Stimulated activated CD4-positive, alpha-beta T cell treated with anti-CD3 and anti-CD28 coated beads, Interleukin-4, amount 100 ng/mL, for 4 hours (primary cell): ENCODE data around the gene SMG9.

Source experiments
- DNase-seq, 2 experiments: peaks; one replicate each; pipeline ENCODE4 v3.0.0-alpha.2; 2020

SMG9 gene

DNA sequence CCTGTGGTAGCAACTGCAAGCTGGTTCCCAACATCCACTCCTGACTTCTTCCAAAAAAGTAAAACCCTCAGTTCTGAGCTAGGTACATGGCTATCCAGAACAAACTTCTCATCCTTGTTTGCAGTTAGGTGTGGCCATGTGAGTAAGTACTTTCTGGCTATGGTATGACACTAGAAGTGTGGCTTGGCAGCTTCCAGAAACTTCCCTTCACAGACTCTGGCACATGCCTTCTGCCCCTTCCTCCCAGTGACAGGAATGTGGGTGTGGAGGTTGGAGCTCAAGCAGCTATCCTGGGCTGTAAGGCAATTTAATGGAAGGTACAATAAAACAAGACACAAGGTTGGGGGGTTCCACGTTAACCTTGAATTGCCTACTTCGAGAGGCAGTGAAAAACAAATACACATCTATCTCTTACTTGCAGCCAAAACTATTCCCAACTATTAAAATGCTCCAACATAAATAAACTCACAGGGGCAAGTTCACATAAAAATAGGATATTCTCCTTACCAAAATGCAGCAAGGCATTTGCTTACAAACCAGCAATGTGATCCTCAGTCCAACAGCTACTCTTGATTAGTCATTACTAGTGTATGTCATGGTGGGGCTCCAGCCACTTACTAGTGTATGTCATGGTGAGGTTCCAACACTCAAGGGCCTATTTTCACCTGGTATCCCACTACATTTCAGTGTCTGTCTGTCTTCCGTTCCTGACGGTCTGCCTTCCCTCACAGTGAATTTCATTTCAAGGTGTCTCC lies 3.1 kb downstream of the SMG9 start:
- DNase-seq = no peak

DNA sequence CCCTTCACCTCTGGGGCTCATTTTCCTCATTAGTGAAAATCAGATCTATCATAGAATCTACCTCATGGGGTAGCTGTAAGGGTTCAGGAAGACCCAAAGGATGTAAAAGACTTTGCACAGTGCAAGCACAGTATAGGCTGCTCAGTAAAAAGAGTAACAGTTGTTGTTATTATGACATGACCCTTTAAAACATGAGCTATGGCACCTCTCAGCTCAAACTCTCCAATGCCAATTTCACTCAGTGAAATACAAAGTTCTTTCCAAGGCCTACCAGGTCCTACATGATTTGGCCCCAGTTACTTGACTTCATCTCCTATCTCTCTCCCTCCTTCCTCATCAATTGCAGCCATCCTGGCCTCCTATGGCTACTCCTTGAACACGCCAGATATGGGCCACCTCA lies 4.9 kb downstream of the SMG9 start:
- DNase-seq = no peak

DNA sequence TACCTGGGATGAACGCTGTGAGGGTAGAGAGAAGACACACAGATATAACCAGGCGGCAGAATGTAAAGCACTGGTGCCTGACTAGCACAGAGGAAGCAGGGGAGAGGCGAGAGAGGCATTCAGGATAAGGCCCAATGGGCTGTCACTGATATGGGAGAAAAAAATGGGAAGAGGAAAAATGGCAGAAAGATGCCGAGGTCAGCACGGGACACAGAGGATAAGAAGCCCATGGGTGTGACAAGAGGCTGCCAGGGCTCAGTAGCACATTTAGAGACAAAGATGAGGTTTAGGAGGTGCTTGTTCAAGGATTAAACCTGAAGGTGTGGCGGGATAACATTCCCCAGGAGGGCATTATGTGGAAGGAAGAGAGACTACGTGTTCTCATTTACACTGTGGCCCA lies 5.6 kb downstream of the SMG9 start:
- no peak for DNase-seq

DNA sequence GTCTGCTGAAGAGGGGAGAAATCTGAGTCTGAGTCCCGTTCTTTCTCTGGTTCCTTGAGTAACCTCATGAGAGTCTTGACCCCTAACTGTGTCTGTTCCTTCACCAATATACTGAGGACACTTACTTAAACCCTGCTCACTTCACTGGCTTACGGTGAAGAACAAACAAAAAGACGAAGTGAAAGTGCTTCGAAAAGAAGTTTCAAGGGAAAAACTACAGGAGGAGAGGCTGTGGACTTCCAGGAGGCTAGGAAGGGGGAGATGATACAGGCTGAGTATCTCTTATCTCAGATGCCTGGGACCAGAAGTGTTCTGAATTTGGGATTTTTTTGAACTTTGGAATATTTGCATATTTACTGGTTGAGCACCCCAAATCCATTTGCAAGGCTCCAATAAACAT lies 6.1 kb downstream of the SMG9 start:
- no peak for DNase-seq

DNA sequence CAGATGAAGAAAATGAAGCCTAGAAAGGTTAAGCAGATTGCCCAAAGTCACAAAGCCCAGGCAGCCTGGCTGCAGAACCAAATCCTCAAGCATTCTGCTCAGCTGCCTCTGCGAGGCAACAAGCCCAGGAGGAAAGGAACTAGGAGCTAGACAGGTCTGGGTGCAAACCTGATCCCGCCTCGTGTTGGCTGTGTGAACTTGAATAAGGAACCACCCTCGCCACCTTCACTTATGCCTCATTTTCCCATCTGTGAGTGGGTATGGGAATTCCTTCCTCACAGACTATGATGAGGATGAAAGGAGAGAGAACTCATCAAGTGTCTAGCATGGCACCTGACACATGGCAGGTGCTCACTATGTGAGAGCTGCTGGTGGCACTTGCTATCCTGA lies 6.6 kb downstream of the SMG9 start:
- no peak for DNase-seq

DNA sequence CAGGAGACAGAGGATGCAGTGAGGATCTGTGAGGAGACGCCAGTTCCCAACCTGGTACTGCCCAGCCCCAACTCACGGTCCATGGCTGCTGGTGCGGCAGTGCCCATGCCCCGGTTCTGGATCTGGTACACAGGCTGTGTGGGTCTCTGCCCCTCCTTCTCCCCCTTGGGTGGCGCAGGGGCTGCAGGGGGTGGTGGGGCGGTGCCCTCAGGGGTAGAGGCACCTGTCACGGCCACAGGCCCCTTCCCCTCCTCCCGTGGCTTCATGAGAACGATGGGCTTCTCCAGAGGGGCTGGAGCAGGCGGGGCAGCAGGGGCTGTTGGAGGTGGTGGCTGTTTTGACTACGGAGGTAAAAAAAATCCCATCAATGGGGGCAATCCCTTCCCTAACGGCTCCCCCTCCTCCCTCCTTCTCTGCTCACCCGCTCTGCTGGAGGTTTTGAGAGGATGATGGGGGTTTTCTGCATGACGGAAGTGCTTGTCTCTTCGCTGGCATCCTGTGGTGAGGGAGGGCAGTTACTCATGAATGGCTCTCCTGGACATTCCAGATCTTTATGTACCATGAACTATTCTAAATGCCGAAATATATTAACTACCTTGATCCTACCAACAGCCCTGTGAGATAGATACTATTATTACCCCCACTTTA lies 7.1 kb downstream of the SMG9 start:
- no peak for DNase-seq

DNA sequence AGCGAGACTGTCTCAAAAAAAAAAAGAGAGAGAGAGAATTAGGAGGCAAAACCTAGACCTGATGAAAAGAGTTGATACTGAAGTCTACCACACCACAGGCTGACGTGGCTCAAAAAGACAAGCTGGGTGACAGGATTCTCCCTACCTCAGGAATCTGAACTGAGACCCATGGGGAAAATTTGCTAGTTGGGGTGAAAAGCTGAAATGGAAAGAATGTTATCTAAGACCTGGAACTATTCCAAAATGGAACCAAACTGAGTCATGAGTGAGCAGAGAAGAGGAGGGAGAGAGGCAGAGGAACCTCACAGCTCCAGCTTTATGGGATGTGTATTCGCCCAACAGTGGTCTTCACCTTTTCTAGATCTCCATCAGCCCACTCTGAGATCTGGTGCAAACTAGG lies 11.7 kb downstream of the SMG9 start:
- no peak for DNase-seq

DNA sequence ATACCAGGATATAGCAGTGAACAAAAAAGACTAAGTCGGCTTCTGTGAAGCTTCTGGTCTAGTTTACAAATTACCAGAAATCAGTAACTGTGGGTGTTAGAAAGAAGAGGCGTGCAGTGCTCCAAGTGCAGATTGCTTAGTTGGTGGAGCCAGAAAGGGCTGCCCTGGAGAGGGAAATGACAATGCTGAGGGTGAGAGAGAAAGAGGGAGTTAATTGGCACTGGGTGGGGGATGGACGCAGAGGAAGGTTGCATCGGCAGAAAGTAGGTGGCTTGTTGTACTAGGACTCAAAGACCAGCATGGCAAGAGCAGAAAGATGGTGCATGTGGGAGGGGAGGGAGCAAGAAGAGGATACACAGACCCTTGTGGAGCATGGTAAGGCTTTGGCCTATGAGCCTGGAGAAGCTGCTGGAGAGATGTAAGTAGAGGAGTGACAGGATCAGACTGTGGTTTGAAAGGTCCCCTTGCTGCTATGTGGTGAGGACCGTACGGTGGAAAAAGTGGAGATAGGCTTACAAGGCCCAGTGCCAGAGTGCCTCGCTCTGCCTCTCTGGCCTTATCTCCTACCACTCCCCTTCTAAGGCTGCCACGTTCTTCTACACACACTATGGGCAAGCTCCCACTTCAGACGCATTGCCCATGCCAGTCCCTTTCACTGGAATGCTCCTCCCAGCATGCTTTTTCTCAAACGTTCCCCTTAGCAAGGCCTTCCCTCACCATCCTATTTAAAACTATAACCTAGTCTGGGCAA lies 13.5 kb downstream of the SMG9 start:
- DNase-seq = no peak

DNA sequence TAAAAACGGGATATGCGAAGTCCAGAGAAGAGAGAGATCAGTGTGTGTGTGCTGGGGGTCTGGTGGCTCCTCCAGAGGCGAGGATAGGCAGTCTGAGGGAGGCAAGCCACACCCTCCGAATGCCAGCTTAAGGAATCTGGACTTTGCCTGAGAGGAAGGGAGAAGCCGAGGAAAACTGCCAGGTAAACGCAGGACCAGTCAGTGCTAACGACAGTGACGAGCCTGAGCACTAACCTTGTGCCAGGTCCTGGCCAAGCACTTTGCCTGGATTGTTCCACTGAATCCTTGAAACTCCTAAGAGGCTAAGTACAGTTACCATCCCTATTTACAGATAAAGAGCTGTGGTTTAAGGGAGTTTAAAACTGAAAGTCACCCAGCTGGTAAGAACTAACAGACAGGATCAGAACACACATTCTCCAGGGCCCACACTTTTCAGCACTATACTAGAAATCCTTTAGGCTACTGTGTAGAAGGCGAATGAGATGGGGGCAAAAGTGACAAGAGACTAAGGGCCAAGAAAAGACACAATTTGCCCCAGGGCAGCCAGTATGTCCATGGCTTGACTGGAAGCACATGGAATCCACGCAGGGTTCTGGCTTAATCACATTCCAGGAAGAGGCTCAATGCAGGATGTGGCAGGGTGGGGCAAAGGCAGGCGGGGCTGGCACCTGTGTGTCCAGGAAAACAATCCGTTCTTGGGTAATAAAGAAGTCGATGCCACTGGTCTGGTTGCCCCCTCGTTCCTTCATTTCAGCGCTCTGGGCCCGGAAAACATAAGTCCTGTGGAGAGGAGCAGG lies 15.1 kb downstream of the SMG9 start:
- DNase-seq = no peak

DNA sequence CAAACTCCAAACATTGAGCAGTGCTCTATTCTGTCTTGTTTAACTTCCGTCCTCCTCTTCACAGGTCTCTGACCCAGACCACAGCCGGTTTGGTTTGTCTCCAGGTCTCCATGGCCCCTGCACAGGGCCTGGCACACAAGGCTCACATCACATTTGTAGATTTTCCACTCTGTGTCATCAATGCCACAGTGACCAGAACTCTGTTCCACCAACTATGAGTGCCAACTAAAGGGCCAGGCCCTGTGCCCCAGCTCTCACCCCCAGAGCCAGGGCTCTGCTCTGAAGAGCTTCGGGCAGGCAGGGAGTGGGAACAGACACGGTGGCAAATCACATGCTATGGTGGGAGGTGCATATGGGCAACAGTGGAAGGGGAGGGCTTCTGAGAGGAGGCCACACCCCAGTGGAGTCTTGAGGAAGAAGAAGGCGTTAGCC lies 16.0 kb downstream of the SMG9 start:
- no peak for DNase-seq

DNA sequence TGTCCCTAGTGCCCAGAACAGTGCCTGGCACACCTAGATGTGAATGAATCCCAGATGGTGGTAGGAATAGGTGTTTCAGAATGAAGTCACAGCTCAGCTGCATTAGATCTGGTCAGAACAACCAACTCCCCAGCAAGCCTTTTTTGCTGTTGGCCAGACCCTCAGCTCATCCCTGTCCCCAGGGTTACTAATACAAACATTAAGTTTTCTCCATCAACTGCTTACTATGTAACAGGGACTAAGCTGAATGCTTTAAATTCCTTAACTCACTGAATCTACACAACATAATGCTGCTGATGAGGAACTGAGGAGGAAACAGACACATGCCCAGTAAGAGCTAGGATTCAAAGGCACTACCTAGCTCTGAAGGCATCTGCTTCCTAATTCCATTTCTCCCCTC lies 18.8 kb downstream of the SMG9 start:
- no peak for DNase-seq

DNA sequence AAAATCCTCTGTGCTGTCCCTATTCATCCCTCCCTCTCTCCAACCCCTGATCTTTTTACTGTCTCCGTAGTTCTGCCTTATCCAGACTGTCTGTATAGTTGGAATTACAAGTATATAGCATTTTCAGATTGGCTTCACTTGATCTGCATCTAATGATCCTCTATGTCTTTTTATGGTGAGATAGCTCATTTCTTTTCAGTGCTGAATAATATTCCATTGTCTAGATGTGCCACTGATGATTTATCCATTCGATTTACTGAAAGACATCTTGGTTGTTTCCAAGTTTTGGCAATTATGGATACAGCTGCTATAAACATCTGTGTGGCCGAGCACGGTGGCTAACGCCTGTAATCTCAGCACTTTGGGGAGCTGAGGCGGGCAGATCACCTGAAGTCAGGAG lies 19.7 kb downstream of the SMG9 start:
- no peak for DNase-seq

DNA sequence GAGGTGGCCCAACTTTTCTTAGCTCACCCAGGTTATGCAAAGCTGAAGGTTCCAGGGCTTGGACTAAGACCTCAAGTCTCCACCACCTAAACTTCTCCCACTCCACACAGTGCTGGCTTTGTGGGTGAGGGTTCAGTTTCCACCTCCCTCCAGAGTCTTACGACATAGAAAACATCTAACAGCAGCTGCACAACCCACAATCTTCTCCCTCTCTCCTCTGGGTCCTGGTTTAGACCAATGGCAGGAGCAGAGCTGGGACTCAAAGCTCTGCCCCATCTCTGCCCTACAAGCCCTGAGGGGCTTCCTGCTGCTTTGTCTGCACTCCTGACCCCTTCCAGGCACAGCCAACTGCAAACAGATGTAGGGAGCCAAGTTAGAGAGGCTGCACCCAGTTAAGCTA lies 22.9 kb downstream of the SMG9 start:
- DNase-seq = no peak

DNA sequence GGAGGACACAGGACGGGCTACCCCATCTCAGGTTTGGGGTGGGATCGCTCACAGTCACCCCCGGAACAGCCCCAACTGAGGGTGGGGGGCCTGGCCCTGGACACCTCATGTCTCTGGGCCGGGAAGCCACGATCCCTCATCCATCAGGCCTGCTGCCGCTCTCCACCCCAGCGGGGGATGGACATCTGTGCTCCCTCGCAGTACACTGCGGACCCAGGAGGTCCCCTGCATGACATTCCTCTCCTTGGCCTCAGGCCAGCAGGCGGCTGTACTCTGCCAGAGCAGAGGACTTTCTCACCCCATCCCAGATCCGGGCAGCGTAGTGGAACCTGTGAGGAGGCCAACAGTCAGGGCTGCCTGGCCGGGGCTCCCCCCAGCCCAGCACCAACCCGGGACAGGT lies 23.4 kb downstream of the SMG9 start:
- no peak for DNase-seq

DNA sequence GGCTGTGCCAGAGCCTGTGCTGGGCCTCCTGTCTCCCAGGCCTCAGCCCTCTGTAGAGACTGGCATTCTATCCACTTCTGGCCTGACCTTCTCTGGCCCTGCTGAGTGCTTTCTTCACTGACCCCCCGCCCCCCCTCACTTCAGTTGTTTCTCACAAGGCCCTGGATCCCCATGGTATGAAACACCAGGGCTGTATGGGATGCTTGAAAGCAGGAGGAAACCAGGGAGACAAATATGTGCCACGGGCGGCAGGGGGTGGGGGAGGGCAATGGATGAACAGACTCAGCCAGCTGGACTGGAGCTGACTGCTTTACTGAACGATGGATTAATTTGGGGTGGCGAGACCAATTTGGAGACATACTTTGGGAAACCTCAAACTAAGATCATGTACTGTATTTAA lies 24.8 kb downstream of the SMG9 start:
- no peak for DNase-seq

DNA sequence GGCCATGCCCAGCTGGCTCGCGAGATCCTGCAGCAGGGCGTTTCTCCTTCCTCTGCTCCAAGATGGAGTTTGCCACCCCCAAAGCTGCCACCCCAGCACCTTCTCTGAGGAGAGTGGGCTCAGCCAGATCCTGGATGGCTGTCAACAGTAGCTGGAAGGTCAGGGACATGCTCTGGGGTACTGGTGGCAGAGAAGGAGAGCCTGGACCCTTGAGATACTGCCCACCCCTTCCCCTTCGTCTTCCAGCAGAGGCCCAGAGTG lies 27.2 kb downstream of the SMG9 start:
- no peak for DNase-seq

DNA sequence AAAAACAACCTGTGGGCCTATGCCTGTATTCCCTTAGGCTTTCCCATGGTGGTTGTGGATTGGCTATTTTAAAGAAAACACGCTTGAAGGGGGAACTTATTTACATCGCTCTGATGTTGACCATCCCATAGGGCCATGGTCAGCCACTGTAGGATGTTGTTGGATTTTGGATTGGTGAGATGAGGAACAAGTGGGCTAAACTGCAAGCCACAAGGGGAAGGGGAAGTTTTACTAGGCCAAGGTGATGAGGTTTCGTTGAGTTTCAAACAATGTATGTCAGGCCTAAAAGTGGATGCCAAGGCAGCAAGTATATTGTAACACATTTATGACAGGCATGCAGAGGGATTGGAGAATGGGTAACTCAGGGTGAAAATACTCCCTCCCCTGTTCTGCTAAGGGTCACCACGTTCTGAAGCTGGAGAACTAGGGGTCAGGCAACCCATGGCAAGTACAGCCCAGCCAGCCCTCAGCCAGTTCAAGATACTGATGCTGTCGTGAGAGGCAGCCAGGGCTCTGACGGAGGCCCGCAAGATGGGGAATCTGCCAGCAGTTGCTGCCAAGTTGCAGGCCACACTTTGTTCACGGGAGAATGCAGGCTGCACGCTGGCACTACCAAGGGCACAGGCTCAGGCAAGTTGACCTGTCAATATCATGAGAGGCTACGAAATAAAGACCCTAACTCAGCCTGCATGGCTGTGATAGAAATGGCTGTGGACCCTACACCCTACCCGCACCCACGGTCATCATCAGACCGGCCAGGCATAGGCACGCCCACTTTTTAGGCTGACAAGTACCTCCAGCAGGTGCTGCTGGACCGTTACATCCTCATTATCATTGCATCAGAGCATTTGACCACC lies 27.8 kb downstream of the SMG9 start:
- no peak for DNase-seq

DNA sequence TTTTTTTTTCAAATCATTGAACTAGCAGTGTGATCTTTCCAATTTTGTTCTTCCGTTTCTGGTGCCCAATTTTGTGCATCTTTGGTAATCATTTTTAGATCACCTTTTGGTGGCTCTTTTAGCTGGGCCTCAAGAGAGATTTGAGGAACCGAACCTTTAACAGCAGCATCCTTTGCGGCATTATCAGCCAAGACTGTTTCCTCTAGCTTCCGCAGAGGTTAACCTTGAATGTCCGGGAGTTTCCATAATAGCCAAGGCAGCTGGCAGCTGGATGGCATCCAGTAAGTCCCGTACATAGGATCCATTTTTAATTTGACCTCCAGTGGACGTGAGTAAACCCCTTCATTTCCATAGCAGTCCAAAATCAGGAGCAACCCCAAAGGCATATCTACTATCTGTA lies 29.3 kb downstream of the SMG9 start:
- DNase-seq = no peak

DNA sequence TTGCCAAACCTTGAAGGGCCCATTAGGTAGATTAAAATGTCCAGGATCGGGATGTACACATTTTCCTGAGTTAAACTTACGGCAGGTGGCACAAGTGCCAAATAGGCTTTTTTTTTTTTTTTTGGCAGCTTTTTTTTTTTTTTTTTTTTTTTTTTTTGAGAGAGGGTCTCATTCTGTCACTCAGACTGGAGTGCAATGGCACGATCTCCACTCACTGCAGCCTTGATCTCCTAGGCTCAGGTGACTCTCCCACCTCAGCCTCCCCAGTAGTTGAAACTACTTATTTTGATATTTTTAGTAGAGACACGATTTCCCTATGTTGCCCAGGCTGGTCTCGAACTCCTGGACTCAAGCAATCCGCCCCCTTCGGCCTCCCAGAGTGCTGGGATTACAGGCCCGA lies 29.9 kb downstream of the SMG9 start:
- no peak for DNase-seq

DNA sequence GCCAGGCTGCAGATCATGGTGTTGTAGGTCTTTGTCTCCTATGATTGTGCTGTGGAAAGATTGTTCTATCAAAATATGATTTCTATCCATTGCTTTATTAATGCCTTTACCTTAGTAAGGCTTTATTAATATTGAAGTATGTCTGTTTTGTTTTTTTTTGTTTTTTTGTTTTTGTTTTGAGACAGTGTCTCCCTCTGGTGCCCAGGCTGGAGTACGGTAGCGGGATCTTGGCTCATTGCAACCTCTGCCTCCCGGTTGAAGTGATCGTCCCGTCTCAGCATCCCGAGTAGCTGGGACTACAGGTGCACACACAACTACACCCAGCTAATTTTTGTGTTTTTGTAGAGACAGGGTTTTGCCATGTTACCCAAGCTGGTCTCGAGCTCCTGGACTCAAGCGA lies 31.2 kb downstream of the SMG9 start:
- DNase-seq = no peak

DNA sequence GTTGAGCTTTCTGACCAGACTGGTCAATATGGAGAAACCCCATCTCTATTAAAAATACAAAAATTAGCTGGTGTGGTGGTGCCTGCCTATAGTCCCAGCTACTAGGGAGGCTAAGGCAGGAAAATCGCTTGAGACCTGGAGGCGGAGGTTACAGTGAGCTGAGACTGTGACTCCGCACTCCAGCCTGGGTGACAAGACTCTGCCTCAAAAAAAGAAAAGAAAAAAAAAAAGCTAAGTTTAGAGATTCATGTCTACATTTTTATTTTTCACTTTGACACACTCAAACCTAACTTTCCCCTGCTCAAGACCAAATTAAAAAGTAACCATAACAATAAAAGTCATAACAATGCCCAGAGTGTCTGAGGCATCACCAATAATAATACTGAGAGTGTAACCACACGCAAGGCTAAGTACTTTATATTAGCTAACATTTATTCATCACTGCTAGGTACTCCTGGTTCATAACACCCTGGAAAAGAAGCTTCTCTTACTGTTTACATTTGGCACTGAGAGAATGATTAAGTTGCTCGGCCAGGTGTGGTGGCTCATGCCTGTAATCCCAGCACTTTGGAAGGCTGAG lies 33.2 kb downstream of the SMG9 start:
- DNase-seq = no peak

DNA sequence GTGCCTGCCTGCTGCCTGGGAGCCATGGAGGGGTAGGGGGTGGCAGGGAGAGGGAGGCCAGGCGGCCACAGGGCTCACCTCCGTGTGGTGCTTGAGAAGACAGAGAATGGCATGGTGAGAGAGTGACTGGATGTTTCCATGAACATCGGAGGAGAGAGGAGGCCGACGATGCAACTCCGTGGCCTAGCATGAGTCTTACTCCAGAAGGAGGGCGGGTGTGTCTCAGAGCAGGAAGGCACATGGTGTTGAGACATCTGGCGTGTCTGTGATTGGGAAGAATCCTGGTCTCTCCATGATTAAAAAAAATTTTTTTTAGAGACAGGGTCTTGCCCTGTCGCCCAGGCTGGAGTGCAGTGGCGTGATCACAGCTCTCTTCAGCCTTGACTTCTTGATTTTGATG lies 33.8 kb downstream of the SMG9 start:
- DNase-seq = no peak
